ENCODE results near the gene FKBP2. TPM values are rescaled to one million over a fixed set of nuclear protein-coding genes. Genes with fewer than 3 reads are reported as not detected.

Gene FKBP2
- 10 to 100 TPM; 35.2 to 56.4 (median 43.5) TPM for polyA plus RNA-seq (ENCODE audit: insufficient read length in 10 of 10)
- long read RNA-seq, donor 1, transcript FKBP2-201 (6 exons, 657 nt), result major isoform, 20 of 36 reads
- long read RNA-seq, donor 1, transcript FKBP2-202 (6 exons, 1,002 nt), result minor isoform, 7 of 36 reads
- long read RNA-seq, donor 1, partial matches to known transcripts, result 8 of 36 reads
- long read RNA-seq, donor 1, other reads (novel, unspliced or antisense), result 0 of 36 reads
- long read RNA-seq, donor 2, transcript FKBP2-201 (6 exons, 657 nt), result major isoform, 20 of 33 reads
- long read RNA-seq, donor 2, transcript FKBP2-202 (6 exons, 1,002 nt), result minor isoform, 5 of 33 reads
- long read RNA-seq, donor 2, partial matches to known transcripts, result 7 of 33 reads
- long read RNA-seq, donor 2, other reads (novel, unspliced or antisense), result 0 of 33 reads
- long read RNA-seq, donor 3, result 0 reads
- long read RNA-seq, donor 4, transcript FKBP2-202 (6 exons, 1,002 nt), result minor isoform, 6 of 23 reads
- long read RNA-seq, donor 4, transcript FKBP2-201 (6 exons, 657 nt), result major isoform, 17 of 23 reads
- long read RNA-seq, donor 4, partial matches to known transcripts, result 0 of 23 reads
- long read RNA-seq, donor 4, other reads (novel, unspliced or antisense), result 0 of 23 reads
- long read RNA-seq, donor 5, transcript FKBP2-201 (6 exons, 657 nt), result major isoform, 18 of 51 reads
- long read RNA-seq, donor 5, transcript FKBP2-202 (6 exons, 1,002 nt), result minor isoform, 5 of 51 reads
- long read RNA-seq, donor 5, partial matches to known transcripts, result 16 of 51 reads
- long read RNA-seq, donor 5, other reads (novel, unspliced or antisense), result 10 of 51 reads
- long read RNA-seq, donor 6, transcript FKBP2-201 (6 exons, 657 nt), result major isoform, 19 of 35 reads
- long read RNA-seq, donor 6, transcript FKBP2-202 (6 exons, 1,002 nt), result minor isoform, 9 of 35 reads
- long read RNA-seq, donor 6, partial matches to known transcripts, result 6 of 35 reads
- long read RNA-seq, donor 6, other reads (novel, unspliced or antisense), result 0 of 35 reads
- long read RNA-seq, donor 7, transcript FKBP2-202 (6 exons, 1,002 nt), result minor isoform, 9 of 23 reads
- long read RNA-seq, donor 7, transcript FKBP2-201 (6 exons, 657 nt), result major isoform, 14 of 23 reads
- long read RNA-seq, donor 7, partial matches to known transcripts, result 0 of 23 reads
- long read RNA-seq, donor 7, other reads (novel, unspliced or antisense), result 0 of 23 reads
- long read RNA-seq, donor 8, transcript FKBP2-202 (6 exons, 1,002 nt), result minor isoform, 9 of 21 reads
- long read RNA-seq, donor 8, transcript FKBP2-201 (6 exons, 657 nt), result major isoform, 11 of 21 reads
- long read RNA-seq, donor 8, partial matches to known transcripts, result 0 of 21 reads
- long read RNA-seq, donor 8, other reads (novel, unspliced or antisense), result 0 of 21 reads
- long read RNA-seq, donor 9, partial matches to known transcripts, result 0 of 5 reads
- long read RNA-seq, donor 9, other reads (novel, unspliced or antisense), result 0 of 5 reads

GRCh38 chr11:64240435-64241240, at the start of gene FKBP2:
Gene FKBP2 (plus strand): TSS chr11:64241095. CDS start chr11:64242388, 1,293 bp downstream.
- DNase-seq, result peak; percentile 97 to 99 (median 98)

- DNase-seq, result no peak
Observed at GRCh38 chr11:64192434-64192833, 48.5 kb upstream of the FKBP2 start.

- no peak for DNase-seq
Observed at GRCh38 chr11:64196626-64197025, 44.3 kb upstream of the FKBP2 start.

- no peak for DNase-seq
Observed at GRCh38 chr11:64198511-64198910, 42.4 kb upstream of the FKBP2 start.

GRCh38 chr11:64201543-64201942, 39.4 kb upstream of the FKBP2 start:
- DNase-seq, result no peak

- DNase-seq, result no peak
Observed at GRCh38 chr11:64202992-64203391, 37.9 kb upstream of the FKBP2 start.

GRCh38 chr11:64203421-64204079, 37.3 kb upstream of the FKBP2 start:
- no peak for DNase-seq

GRCh38 chr11:64204080-64204440, 36.8 kb upstream of the FKBP2 start:
- DNase-seq, result no peak

GRCh38 chr11:64204464-64204989, 36.4 kb upstream of the FKBP2 start:
- DNase-seq, result peak; percentile 87 to 90 (median 89)

- peak in 1 of 3 donors; percentile 46 for DNase-seq
Observed at GRCh38 chr11:64206457-64207255, 34.2 kb upstream of the FKBP2 start, which contains the start of gene FERMT3. Gene FERMT3 (plus strand): TSS chr11:64206721. CDS start chr11:64207365, 644 bp downstream.

- peak; percentile 53 to 91 (median 70) for DNase-seq
Observed at GRCh38 chr11:64207256-64208085, 33.4 kb upstream of the FKBP2 start.

GRCh38 chr11:64208086-64208795, 32.7 kb upstream of the FKBP2 start:
- no peak for DNase-seq

- no peak for DNase-seq
Observed at GRCh38 chr11:64208796-64209562, 31.9 kb upstream of the FKBP2 start.

- DNase-seq, result no peak
Observed at GRCh38 chr11:64209563-64209843, 31.4 kb upstream of the FKBP2 start.

- DNase-seq, result no peak
Observed at GRCh38 chr11:64210301-64211020, 30.4 kb upstream of the FKBP2 start.
